ENCODE measurements around the gene LHFPL5.

LHFPL5 gene

DNA sequence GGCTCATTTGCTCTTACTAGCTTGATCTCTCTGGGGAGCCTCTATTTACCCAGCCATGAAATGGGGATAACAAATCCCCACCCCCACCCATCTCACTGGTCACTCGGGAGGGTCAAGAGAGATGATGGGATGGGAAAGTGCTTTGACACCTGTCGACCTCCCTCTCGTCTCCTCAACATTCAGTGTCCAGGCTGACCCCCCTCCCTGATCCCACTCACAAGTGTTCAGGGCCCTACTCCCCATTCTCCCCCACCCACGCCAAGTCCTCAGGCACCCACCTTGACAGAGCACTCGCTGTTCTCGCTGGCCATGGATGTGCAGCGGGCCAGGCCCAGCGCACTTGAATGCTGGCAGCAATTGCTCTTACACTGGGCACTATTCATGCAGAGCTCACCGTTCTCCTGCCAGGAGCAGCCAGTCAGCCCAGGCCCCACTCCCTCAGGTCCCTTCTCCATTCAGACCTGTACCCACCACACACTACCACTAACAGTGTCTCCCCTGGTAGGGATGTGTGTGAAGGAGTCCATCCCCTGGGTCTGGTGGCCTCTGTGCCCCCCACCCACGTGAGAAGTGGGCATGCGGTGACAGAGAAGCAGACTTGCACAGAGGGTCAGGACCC, 9.6 kb upstream of the LHFPL5 start:
- Histone ChIP-seq H3K4me3 (IDR thresholded peaks at IDR 0.05; ENCODE audit: insufficient read depth, low read depth, low read length) (no peak overlapping the region), H3K79me2 (ENCODE audit: insufficient read depth, low read depth) (no peaks in the 10 kb centered on the region), H3K36me3 (ENCODE audit: insufficient read depth) (no peaks in the 10 kb centered on the region), H3K27ac (no peak overlapping the region), H3K4me1 (ENCODE audit: low read depth, poor library complexity, severe bottlenecking) (no peaks in the 10 kb centered on the region), H3K4me2 (no peak overlapping the region), H3K9ac (no peak overlapping the region), H3K27me3 (ENCODE audit: insufficient read depth, low read depth) (no peaks in the 10 kb centered on the region), H2AFZ (ENCODE audit: low read depth) (no peak overlapping the region), H4K20me1 (ENCODE audit: insufficient read depth) (no peaks in the 10 kb centered on the region)
- TF ChIP-seq, protein P1, sequence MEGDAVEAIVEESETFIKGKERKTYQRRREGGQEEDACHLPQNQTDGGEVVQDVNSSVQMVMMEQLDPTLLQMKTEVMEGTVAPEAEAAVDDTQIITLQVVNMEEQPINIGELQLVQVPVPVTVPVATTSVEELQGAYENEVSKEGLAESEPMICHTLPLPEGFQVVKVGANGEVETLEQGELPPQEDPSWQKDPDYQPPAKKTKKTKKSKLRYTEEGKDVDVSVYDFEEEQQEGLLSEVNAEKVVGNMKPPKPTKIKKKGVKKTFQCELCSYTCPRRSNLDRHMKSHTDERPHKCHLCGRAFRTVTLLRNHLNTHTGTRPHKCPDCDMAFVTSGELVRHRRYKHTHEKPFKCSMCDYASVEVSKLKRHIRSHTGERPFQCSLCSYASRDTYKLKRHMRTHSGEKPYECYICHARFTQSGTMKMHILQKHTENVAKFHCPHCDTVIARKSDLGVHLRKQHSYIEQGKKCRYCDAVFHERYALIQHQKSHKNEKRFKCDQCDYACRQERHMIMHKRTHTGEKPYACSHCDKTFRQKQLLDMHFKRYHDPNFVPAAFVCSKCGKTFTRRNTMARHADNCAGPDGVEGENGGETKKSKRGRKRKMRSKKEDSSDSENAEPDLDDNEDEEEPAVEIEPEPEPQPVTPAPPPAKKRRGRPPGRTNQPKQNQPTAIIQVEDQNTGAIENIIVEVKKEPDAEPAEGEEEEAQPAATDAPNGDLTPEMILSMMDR (conservative IDR thresholded peaks at IDR 0.05; ENCODE audit: low read depth, low read length), result no peak

GRCh38 chr6:35796236-35796635, 8.9 kb upstream of the LHFPL5 start:
- Histone ChIP-seq H3K4me2 (no peak overlapping the region), H3K36me3 (ENCODE audit: insufficient read depth) (no peaks in the 10 kb centered on the region), H2AFZ (ENCODE audit: low read depth) (no peak overlapping the region), H4K20me1 (ENCODE audit: insufficient read depth) (no peaks in the 10 kb centered on the region), H3K27me3 (ENCODE audit: insufficient read depth, low read depth) (no peaks in the 10 kb centered on the region), H3K4me1 (ENCODE audit: low read depth, poor library complexity, severe bottlenecking) (no peaks in the 10 kb centered on the region), H3K9ac (no peak overlapping the region), H3K79me2 (ENCODE audit: insufficient read depth, low read depth) (no peaks in the 10 kb centered on the region), H3K4me3 (IDR thresholded peaks at IDR 0.05; ENCODE audit: insufficient read depth, low read depth, low read length) (no peak overlapping the region), H3K27ac (no peak overlapping the region)
- TF ChIP-seq, protein P1 (conservative IDR thresholded peaks at IDR 0.05; ENCODE audit: low read depth, low read length), result no peak

DNA sequence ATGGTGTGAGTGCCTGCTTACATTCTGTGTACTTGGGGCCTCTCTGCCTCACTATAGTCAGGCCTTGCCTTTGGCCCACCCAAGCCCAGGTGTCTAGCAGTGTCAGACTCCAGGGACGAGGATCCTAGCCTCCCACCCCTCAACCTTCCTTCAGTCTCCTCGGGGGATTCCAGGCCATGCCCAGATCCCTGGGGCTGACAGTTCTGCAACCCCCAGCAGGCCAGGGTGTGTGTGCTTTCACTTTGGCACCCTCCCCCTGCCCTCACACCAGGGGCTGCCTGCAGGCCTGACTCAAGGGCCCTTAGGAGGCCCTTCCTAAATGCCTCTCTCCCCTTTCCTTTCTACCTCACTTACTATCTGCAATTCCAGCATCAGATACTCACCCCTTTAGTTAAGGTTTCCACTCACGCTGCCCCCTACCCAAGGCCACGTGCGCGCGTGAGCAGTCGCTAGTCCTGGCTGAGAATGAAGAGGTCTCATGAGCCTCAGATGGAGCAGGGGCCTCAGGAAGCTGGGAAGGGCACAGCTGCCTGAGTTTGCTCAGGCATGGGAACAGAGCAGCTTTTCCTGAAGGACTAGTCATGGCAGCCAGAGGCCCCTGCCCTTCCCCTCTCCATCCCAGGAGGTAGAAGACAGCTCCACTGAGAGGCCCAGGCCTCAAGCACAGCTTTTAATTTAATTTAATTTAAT, 7.2 kb upstream of the LHFPL5 start:
- H4K20me1 ChIP-seq (ENCODE audit: insufficient read depth), result no peaks in the 10 kb centered on the region
- H3K9ac ChIP-seq, result no peak overlapping the region
- no peaks in the 10 kb centered on the region for H3K4me1 ChIP-seq (ENCODE audit: low read depth, poor library complexity, severe bottlenecking)
- H2AFZ ChIP-seq (ENCODE audit: low read depth), result no peak overlapping the region
- no peak overlapping the region for H3K4me3 ChIP-seq (IDR thresholded peaks at IDR 0.05; ENCODE audit: insufficient read depth, low read depth, low read length)
- no peak overlapping the region for H3K27ac ChIP-seq
- no peak overlapping the region for H3K4me2 ChIP-seq
- H3K27me3 ChIP-seq (ENCODE audit: insufficient read depth, low read depth), result no peaks in the 10 kb centered on the region
- TF ChIP-seq, protein P1 (conservative IDR thresholded peaks at IDR 0.05; ENCODE audit: low read depth, low read length), result no peak
- no peaks in the 10 kb centered on the region for H3K79me2 ChIP-seq (ENCODE audit: insufficient read depth, low read depth)
- no peaks in the 10 kb centered on the region for H3K36me3 ChIP-seq (ENCODE audit: insufficient read depth)

- Histone ChIP-seq H3K9ac (no peak overlapping the region), H3K79me2 (ENCODE audit: insufficient read depth, low read depth) (no peaks in the 10 kb centered on the region), H3K4me2 (no peak overlapping the region), H3K36me3 (ENCODE audit: insufficient read depth) (no peaks in the 10 kb centered on the region), H3K4me3 (IDR thresholded peaks at IDR 0.05; ENCODE audit: insufficient read depth, low read depth, low read length) (no peak overlapping the region), H3K27me3 (ENCODE audit: insufficient read depth, low read depth) (no peaks in the 10 kb centered on the region), H4K20me1 (ENCODE audit: insufficient read depth) (no peaks in the 10 kb centered on the region), H2AFZ (ENCODE audit: low read depth) (no peak overlapping the region), H3K4me1 (ENCODE audit: low read depth, poor library complexity, severe bottlenecking) (no peaks in the 10 kb centered on the region), H3K27ac (no peak overlapping the region)
- TF ChIP-seq, protein P1 (conservative IDR thresholded peaks at IDR 0.05; ENCODE audit: low read depth, low read length), result no peak
Measured at GRCh38 chr6:35798706-35799105, 6.4 kb upstream of the LHFPL5 start.
